ENCODE results near the gene PDLIM1.
"Not testable (repeated sequence)": the region's sequence is repeated elsewhere in the genome, so short reads cannot be mapped to it uniquely, and the experiment has no call there.

GRCh38 chr10:95230677-95231586 is 59.9 kb downstream of the PDLIM1 start:
- TF ChIP-seq, protein P1, sequence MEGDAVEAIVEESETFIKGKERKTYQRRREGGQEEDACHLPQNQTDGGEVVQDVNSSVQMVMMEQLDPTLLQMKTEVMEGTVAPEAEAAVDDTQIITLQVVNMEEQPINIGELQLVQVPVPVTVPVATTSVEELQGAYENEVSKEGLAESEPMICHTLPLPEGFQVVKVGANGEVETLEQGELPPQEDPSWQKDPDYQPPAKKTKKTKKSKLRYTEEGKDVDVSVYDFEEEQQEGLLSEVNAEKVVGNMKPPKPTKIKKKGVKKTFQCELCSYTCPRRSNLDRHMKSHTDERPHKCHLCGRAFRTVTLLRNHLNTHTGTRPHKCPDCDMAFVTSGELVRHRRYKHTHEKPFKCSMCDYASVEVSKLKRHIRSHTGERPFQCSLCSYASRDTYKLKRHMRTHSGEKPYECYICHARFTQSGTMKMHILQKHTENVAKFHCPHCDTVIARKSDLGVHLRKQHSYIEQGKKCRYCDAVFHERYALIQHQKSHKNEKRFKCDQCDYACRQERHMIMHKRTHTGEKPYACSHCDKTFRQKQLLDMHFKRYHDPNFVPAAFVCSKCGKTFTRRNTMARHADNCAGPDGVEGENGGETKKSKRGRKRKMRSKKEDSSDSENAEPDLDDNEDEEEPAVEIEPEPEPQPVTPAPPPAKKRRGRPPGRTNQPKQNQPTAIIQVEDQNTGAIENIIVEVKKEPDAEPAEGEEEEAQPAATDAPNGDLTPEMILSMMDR (conservative IDR thresholded peaks at IDR 0.05 in 1 of 2, IDR thresholded peaks at IDR 0.05 in 1 of 2; ENCODE audit: low read depth in 1 of 2, low read length in 2 of 2) = not testable (repeated sequence)
- TF ChIP-seq EZH2 (IDR thresholded peaks at IDR 0.05; ENCODE audit: low read length, missing control alignments) = not testable (repeated sequence)
